KMS-11 (cell line): ENCODE measurements around the gene TMEM129.
"Not testable (repeated sequence)": the region's sequence is repeated elsewhere in the genome, so short reads cannot be mapped to it uniquely, and the experiment has no call there.

Experiments
- H2AFZ ChIP-seq: fragments of 200-600 bp; sonication (generic); 2 replicates; pipeline ENCODE4 v1.6.1; 2016; ENCODE audit warnings: antibody characterized with exemption, mixed run types, low read depth
- H3K27ac ChIP-seq: fragments of 200-600 bp; sonication (generic); 2 replicates; pipeline ENCODE4 v1.6.1; 2016; ENCODE audit warnings: mild to moderate bottlenecking, mixed run types
- H3K27me3 ChIP-seq: fragments of 200-600 bp; sonication (generic); 2 replicates; pipeline ENCODE4 v1.6.1; 2017; ENCODE audit warnings: mild to moderate bottlenecking, low read depth, mixed run types, moderate library complexity; ENCODE audit not compliant: insufficient read depth
- H3K36me3 ChIP-seq: fragments of 200-600 bp; sonication (generic); 2 replicates; pipeline ENCODE4 v1.6.1; 2017; ENCODE audit warnings: mild to moderate bottlenecking, mixed run types; ENCODE audit not compliant: insufficient read depth
- H3K4me1 ChIP-seq: fragments of 200-600 bp; sonication (generic); 2 replicates; pipeline ENCODE4 v1.6.1; 2016; ENCODE audit warnings: mild to moderate bottlenecking, low read depth, mixed run types; ENCODE audit not compliant: poor library complexity, severe bottlenecking
- H3K4me2 ChIP-seq: fragments of 200-600 bp; sonication (generic); 2 replicates; pipeline ENCODE4 v1.7.0; 2016; ENCODE audit warnings: mild to moderate bottlenecking, mixed run types
- H3K4me3 ChIP-seq: fragments of 200-600 bp; sonication (generic); IDR thresholded peaks from 2 replicates; pipeline ENCODE4 v1.6.1; 2017; ENCODE audit warnings: low read depth, low read length, mixed read lengths; ENCODE audit not compliant: insufficient read depth
- H3K79me2 ChIP-seq: fragments of 200-600 bp; sonication (generic); 2 replicates; pipeline ENCODE4 v1.6.1; 2016; ENCODE audit warnings: low read depth, mixed run types; ENCODE audit not compliant: insufficient read depth
- H3K9ac ChIP-seq: fragments of 200-600 bp; sonication (generic); 2 replicates; pipeline ENCODE4 v1.6.1; 2016; ENCODE audit warnings: mild to moderate bottlenecking, mixed run types
- H4K20me1 ChIP-seq: fragments of 200-600 bp; sonication (generic); 2 replicates; pipeline ENCODE4 v1.6.1; 2016; ENCODE audit warnings: mild to moderate bottlenecking, mixed run types; ENCODE audit not compliant: insufficient read depth
- TF ChIP-seq, protein P1 (sequence below): fragments of 200-600 bp; sonication (generic); conservative IDR thresholded peaks from 2 replicates; pipeline ENCODE4 v1.6.1; 2017; ENCODE audit warnings: low read depth, mild to moderate bottlenecking, antibody characterized with exemption, low read length, moderate library complexity, mixed read lengths

TMEM129 gene

GRCh38 chr4:1705732-1706131 is 15.4 kb downstream of the TMEM129 start:
- Histone ChIP-seq H3K9ac (no peak overlapping the region), H3K4me2 (no peak overlapping the region), H4K20me1 (0 out of 2 replicates have a peak, but pooled peaks cover 5% of the 10 kb centered on the region), H3K79me2 (peaks cover 94% of the 10 kb centered on the region), H2AFZ (no peak overlapping the region), H3K4me1 (peaks cover 15% of the 10 kb centered on the region), H3K27me3 (no peaks in the 10 kb centered on the region), H3K4me3 (no peak overlapping the region), H3K36me3 (peaks cover 6% of the 10 kb centered on the region; the same call in 1 of the 2 replicates), H3K27ac (no peak overlapping the region)
- TF ChIP-seq, protein P1, sequence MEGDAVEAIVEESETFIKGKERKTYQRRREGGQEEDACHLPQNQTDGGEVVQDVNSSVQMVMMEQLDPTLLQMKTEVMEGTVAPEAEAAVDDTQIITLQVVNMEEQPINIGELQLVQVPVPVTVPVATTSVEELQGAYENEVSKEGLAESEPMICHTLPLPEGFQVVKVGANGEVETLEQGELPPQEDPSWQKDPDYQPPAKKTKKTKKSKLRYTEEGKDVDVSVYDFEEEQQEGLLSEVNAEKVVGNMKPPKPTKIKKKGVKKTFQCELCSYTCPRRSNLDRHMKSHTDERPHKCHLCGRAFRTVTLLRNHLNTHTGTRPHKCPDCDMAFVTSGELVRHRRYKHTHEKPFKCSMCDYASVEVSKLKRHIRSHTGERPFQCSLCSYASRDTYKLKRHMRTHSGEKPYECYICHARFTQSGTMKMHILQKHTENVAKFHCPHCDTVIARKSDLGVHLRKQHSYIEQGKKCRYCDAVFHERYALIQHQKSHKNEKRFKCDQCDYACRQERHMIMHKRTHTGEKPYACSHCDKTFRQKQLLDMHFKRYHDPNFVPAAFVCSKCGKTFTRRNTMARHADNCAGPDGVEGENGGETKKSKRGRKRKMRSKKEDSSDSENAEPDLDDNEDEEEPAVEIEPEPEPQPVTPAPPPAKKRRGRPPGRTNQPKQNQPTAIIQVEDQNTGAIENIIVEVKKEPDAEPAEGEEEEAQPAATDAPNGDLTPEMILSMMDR, result no peak

- no peak overlapping the region for H2AFZ ChIP-seq
- no peaks in the 10 kb centered on the region for H3K27me3 ChIP-seq
- peaks cover 6% of the 10 kb centered on the region; the same call in 1 of the 2 replicates for H3K36me3 ChIP-seq
- H3K27ac ChIP-seq, result no peak overlapping the region
- H3K9ac ChIP-seq, result no peak overlapping the region
- no peak overlapping the region for H3K4me3 ChIP-seq
- H3K4me2 ChIP-seq, result no peak overlapping the region
- H4K20me1 ChIP-seq, result no peaks in the 10 kb centered on the region
- TF ChIP-seq, protein P1, result no peak
- H3K4me1 ChIP-seq, result peaks cover 3% of the 10 kb centered on the region
- peaks cover 87% of the 10 kb centered on the region for H3K79me2 ChIP-seq
Measured at GRCh38 chr4:1703867-1704266, 17.3 kb downstream of the TMEM129 start.

DNA sequence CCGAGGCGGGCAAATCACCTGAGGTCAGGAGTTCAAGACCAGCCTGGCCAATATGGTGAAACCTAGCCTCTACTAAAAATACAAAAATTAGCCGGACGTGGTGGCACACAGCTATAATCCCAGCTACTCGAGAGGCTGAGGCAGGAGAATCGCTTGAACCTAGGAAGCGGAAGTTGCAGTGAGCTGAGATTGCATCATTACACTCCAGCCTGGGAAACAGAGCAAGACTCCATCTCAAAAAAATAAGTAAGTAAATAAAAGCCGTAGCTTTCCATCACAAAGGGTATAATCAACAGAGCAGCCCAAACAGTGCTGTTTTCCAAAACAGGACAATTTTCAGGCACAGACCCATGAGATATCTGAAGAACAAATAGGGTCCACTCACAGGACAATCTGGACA is 19.5 kb downstream of the TMEM129 start:
- peaks cover 71% of the 10 kb centered on the region for H3K79me2 ChIP-seq
- not testable (repeated sequence) for H2AFZ ChIP-seq, H3K4me2 ChIP-seq, H3K27ac ChIP-seq, H3K9ac ChIP-seq, H3K4me3 ChIP-seq, H4K20me1 ChIP-seq, H3K36me3 ChIP-seq, H3K27me3 ChIP-seq, H3K4me1 ChIP-seq

GRCh38 chr4:1695913-1696312 is 25.2 kb downstream of the TMEM129 start:
- Histone ChIP-seq H2AFZ (no peak overlapping the region), H3K9ac (no peak overlapping the region), H4K20me1 (no peaks in the 10 kb centered on the region), H3K27me3 (no peaks in the 10 kb centered on the region), H3K4me2 (no peak overlapping the region), H3K4me3 (no peak overlapping the region), H3K4me1 (no peaks in the 10 kb centered on the region), H3K27ac (no peak overlapping the region), H3K36me3 (peaks cover 3% of the 10 kb centered on the region), H3K79me2 (peaks cover 14% of the 10 kb centered on the region; the same call in 1 of the 2 replicates)
- TF ChIP-seq, protein P1, result no peak

GRCh38 chr4:1693131-1693896 is 27.8 kb downstream of the TMEM129 start:
- no peaks in the 10 kb centered on the region for H3K79me2 ChIP-seq
- H2AFZ ChIP-seq, result no peak overlapping the region
- no peak overlapping the region for H3K27ac ChIP-seq
- H3K36me3 ChIP-seq, result peaks cover 3% of the 10 kb centered on the region
- TF ChIP-seq, protein P1, result peak; percentile 89
- no peak overlapping the region for H3K9ac ChIP-seq
- no peak overlapping the region for H3K4me3 ChIP-seq
- no peaks in the 10 kb centered on the region for H3K4me1 ChIP-seq
- H3K4me2 ChIP-seq, result no peak overlapping the region
- no peaks in the 10 kb centered on the region for H3K27me3 ChIP-seq
- no peaks in the 10 kb centered on the region for H4K20me1 ChIP-seq
